ENCODE results near the gene CCDC13. TPM values are rescaled to one million over a fixed set of nuclear protein-coding genes. Genes with fewer than 3 reads are reported as not detected.

CCDC13 gene
- total RNA-seq, 1 donor = 0.27 TPM

GRCh38 chr3:42804106-42804830, 31.2 kb upstream of the CCDC13 start, which contains the start of gene HIGD1A:
HIGD1A (minus strand) TSS chr3:42804490; CDS start chr3:42794253, 10,237 bp downstream.
- peak; percentile 91 for DNase-seq (ENCODE audit: low read depth)
- H3K4me3 ChIP-seq (ENCODE audit: low read depth, low read length) = peak within 1 kb of the TSS; percentile 94
- no peak for TF ChIP-seq CTCF (IDR thresholded peaks at IDR 0.05; ENCODE audit: insufficient read depth, low read length)

- no peak for TF ChIP-seq CTCF (IDR thresholded peaks at IDR 0.05; ENCODE audit: insufficient read depth, low read length)
- peak; percentile 32 for DNase-seq (ENCODE audit: low read depth)
These were observed 30.5 kb upstream of the CCDC13 start for GRCh38 chr3:42803414-42804105.

GRCh38 chr3:42802876-42803413, 29.9 kb upstream of the CCDC13 start:
- peak overlapping the region; percentile 94 for H3K4me3 ChIP-seq (ENCODE audit: low read depth, low read length)
- no peak for DNase-seq (ENCODE audit: low read depth)
- TF ChIP-seq CTCF (IDR thresholded peaks at IDR 0.05; ENCODE audit: insufficient read depth, low read length) = no peak

More at GRCh38 chr3:42803414-42804105, 30.5 kb upstream of the CCDC13 start:
- H3K4me3 ChIP-seq (ENCODE audit: low read depth, low read length) = peak overlapping the region; percentile 94

GRCh38 chr3:42801784-42802183, 28.7 kb upstream of the CCDC13 start:
- H3K4me3 ChIP-seq (ENCODE audit: low read depth, low read length) = no peak overlapping the region
- DNase-seq (ENCODE audit: low read depth) = no peak
- TF ChIP-seq CTCF (IDR thresholded peaks at IDR 0.05; ENCODE audit: insufficient read depth, low read length) = no peak

- no peak for TF ChIP-seq CTCF (IDR thresholded peaks at IDR 0.05; ENCODE audit: insufficient read depth, low read length)
- no peak for DNase-seq (ENCODE audit: low read depth)
- no peak overlapping the region for H3K4me3 ChIP-seq (ENCODE audit: low read depth, low read length)
These were observed 28.1 kb upstream of the CCDC13 start for GRCh38 chr3:42801048-42801620.

GRCh38 chr3:42800251-42800650, 27.2 kb upstream of the CCDC13 start:
- no peak for TF ChIP-seq CTCF (IDR thresholded peaks at IDR 0.05; ENCODE audit: insufficient read depth, low read length)
- DNase-seq (ENCODE audit: low read depth) = no peak
- no peak overlapping the region for H3K4me3 ChIP-seq (ENCODE audit: low read depth, low read length)

Data from fibroblast of the aortic adventitia (primary cell).